GM10248 (cell line): ENCODE results near the gene IZUMO4.
"Not testable (repeated sequence)": the region's sequence is repeated elsewhere in the genome, so short reads cannot be mapped to it uniquely, and the experiment has no call there.

Source experiments
- CTCF ChIA-PET: fragments of 300-600 bp; sonication (Branson Sonifier 250); formaldehyde crosslinking; extraction: SDS; loops from one replicate; lab custom pipeline; 2021; ENCODE audit warnings: antibody characterized with exemption; lab: Yijun Ruan, JAX
- POLR2A ChIA-PET: fragments of 350-650 bp; sonication (Branson Sonifier 250); formaldehyde crosslinking; extraction: SDS; loops from one replicate; lab custom pipeline; 2020; ENCODE audit warnings: antibody characterized with exemption; lab: Yijun Ruan, JAX
- DNase-seq: peaks from one replicate; pipeline ENCODE4 v3.0.0; 2012; ENCODE audit errors: extremely low spot score
- CTCF ChIP-seq: IDR thresholded peaks from 2 replicates; pipeline ENCODE4 v1.5.1; 2012; ENCODE audit warnings: mild to moderate bottlenecking, low read depth; ENCODE audit errors: extremely low read depth, missing control alignments, control extremely low read depth

IZUMO4 gene

GRCh38 chr19:2126879-2127518 is 30.3 kb downstream of the IZUMO4 start:
- POLR2A ChIA-PET = no interaction called here
- DNase-seq = no peak
- CTCF ChIA-PET = no interaction called here
- no peak for TF ChIP-seq CTCF

GRCh38 chr19:2127758-2128157 is 31.0 kb downstream of the IZUMO4 start:
- no peak for DNase-seq
- TF ChIP-seq CTCF = no peak
- POLR2A ChIA-PET = no interaction called here
- CTCF ChIA-PET = no interaction called here

GRCh38 chr19:2128252-2128651 is 31.5 kb downstream of the IZUMO4 start:
- CTCF ChIA-PET = not testable (repeated sequence)

GRCh38 chr19:2129022-2129421 is 32.3 kb downstream of the IZUMO4 start:
- TF ChIP-seq CTCF = no peak
- ChIA-PET POLR2A (no interaction called here), CTCF (no interaction called here)
- no peak for DNase-seq

More at GRCh38 chr19:2128252-2128651, 31.5 kb downstream of the IZUMO4 start:
- DNase-seq, POLR2A ChIA-PET: not testable (repeated sequence)

GRCh38 chr19:2129486-2129885 is 32.8 kb downstream of the IZUMO4 start:
- DNase-seq = no peak
- TF ChIP-seq CTCF = no peak
- ChIA-PET POLR2A (no interaction called here), CTCF (no interaction called here)

GRCh38 chr19:2129892-2130770 is 33.4 kb downstream of the IZUMO4 start:
- POLR2A ChIA-PET = no interaction called here
- CTCF ChIA-PET = no interaction called here
- no peak for DNase-seq

GRCh38 chr19:2131012-2131975 is 34.6 kb downstream of the IZUMO4 start:
- POLR2A ChIA-PET, CTCF ChIA-PET, DNase-seq: not testable (repeated sequence)

More at GRCh38 chr19:2129892-2130770, 33.4 kb downstream of the IZUMO4 start:
- TF ChIP-seq CTCF = no peak
